NT2/D1 (cell line): ENCODE data around the gene RBSN.

Source experiments
- DNase-seq: peaks from one replicate; pipeline ENCODE4 v3.0.0-alpha.2; 2011; ENCODE audit warnings: low read depth, low spot score
- H3K27me3 ChIP-seq: 2 replicates; pipeline ENCODE4 v1.6.0; 2011; ENCODE audit warnings: mild to moderate bottlenecking; ENCODE audit not compliant: insufficient read length, insufficient read depth
- H3K36me3 ChIP-seq: 2 replicates; pipeline ENCODE4 v1.6.1; 2011; ENCODE audit warnings: mild to moderate bottlenecking, low read length, mixed read lengths; ENCODE audit not compliant: insufficient read depth, insufficient read length
- H3K4me1 ChIP-seq: 2 replicates; pipeline ENCODE4 v1.5.1; 2011; ENCODE audit not compliant: insufficient read depth, insufficient read length
- H3K4me3 ChIP-seq: 2 replicates; pipeline ENCODE4 v1.5.1; 2011; ENCODE audit warnings: low read depth; ENCODE audit not compliant: insufficient read length
- H3K9ac ChIP-seq: 2 replicates; pipeline ENCODE4 v1.6.0; 2011; ENCODE audit warnings: low read depth; ENCODE audit not compliant: insufficient read length
- H3K9me3 ChIP-seq: 2 replicates; pipeline ENCODE4 v1.5.1; 2011; ENCODE audit warnings: mild to moderate bottlenecking, low read length; ENCODE audit not compliant: insufficient read depth
- SUZ12 ChIP-seq: IDR thresholded peaks from 2 replicates; pipeline ENCODE4 v1.6.1; 2011; ENCODE audit not compliant: insufficient read length, insufficient read depth; ENCODE audit errors: extremely low read depth
- YY1 ChIP-seq: IDR thresholded peaks from 2 replicates; pipeline ENCODE4 v1.6.1; 2011; ENCODE audit not compliant: insufficient read length, insufficient read depth
- ZNF274 ChIP-seq: IDR thresholded peaks from 2 replicates; pipeline ENCODE4 v1.6.1; 2011; ENCODE audit warnings: mild to moderate bottlenecking, low read depth, low read length

Gene RBSN

DNA sequence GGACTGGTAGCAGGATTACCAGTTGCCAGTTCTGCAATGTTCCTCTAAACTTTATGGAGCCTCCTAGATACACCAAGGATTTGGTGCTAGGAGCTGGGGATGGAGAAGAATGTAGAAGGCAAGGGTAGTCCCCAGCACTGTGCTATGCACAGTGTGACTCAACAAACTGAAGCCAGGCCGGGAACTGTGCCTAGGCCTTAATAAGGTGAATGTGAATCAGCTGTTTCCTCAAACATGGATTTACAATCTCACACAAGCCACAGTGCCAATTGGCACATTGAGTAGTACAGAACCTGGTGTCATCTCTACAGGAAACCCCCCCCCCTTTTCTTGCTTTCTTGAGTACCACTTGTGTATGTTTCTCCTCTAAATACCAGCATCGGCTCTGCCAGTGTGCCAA, 66.3 kb downstream of the RBSN start:
- Histone ChIP-seq H3K9ac (no peak overlapping the region), H3K36me3 (peaks cover 78% of the 10 kb centered on the region), H3K9me3 (no peaks in the 10 kb centered on the region), H3K4me1 (no peaks in the 10 kb centered on the region), H3K4me3 (no peak overlapping the region), H3K27me3 (no peaks in the 10 kb centered on the region)
- TF ChIP-seq SUZ12: no peak
- no peak for TF ChIP-seq ZNF274
- no peak for TF ChIP-seq YY1
- DNase-seq: no peak

DNA sequence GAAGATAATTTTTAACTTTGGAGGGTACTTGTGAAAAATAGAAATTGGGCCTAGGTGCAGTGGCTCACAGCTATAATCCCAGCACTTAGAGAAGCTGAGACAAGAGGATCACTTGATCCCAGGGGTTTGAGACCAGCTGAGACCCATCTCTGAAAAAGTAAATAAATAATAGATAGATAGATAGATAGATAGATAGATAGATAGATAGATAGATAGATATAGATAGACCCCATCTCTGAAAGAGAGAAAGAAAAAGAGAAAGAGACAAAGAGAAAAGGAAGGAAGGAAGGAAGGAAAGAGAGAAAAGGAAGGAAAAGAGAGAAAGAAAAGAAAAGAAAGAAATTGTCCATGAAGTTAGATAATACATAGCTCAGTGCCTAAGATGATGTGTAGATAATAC, 69.3 kb downstream of the RBSN start:
- Histone ChIP-seq H3K4me3 (no peak overlapping the region), H3K4me1 (no peaks in the 10 kb centered on the region), H3K36me3 (peaks cover 70% of the 10 kb centered on the region), H3K27me3 (no peaks in the 10 kb centered on the region), H3K9me3 (no peaks in the 10 kb centered on the region), H3K9ac (no peak overlapping the region)
- no peak for DNase-seq
- TF ChIP-seq ZNF274 (no peak), SUZ12 (no peak), YY1 (no peak)

DNA sequence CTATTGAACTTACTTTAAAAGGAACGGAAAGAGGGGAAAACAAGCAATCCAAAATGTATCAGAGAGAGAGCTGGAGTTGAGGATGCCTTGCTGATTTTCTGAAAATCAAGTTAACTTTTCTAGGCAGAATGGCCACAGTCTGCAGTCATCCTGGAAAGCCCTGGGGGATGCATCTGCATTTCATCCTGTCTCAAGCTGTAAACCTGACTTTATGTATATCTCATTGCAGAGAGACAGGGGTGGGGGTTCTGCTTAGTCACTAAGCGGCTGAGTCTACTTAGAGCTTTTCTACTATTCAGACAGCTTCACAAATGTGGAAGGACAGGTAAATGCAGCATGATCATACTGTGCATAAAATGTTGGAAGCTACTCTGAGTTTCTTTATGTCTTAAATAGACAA, 75.2 kb downstream of the RBSN start:
- Histone ChIP-seq H3K36me3 (peaks cover 71% of the 10 kb centered on the region), H3K4me1 (no peaks in the 10 kb centered on the region), H3K9ac (no peak overlapping the region), H3K9me3 (no peaks in the 10 kb centered on the region), H3K4me3 (no peak overlapping the region), H3K27me3 (no peaks in the 10 kb centered on the region)
- no peak for DNase-seq
- TF ChIP-seq ZNF274 (no peak), SUZ12 (no peak), YY1 (no peak)

DNA sequence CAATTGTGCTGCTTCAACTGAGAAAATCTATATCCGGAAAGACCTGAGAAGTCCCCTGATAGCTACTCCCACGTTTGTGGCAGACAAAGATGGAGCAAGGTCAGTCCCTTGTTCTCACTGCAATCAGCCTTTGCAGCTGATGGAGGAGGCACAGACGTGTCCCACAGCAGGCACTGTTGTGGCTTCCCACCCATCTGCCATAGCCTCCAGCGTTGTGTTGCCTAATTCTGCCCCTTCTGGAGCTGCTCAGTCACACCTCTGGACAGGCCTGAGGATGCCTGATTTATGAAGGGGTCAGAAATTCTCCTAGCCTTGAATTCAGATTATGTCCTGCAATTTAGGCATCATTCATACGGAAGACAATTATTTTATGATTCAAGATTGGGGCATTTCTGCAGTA, 75.7 kb downstream of the RBSN start:
- no peak for DNase-seq
- TF ChIP-seq YY1 (no peak), SUZ12 (no peak), ZNF274 (no peak)
- H3K4me3 ChIP-seq: no peak overlapping the region
- H3K4me1 ChIP-seq: no peaks in the 10 kb centered on the region
- H3K27me3 ChIP-seq: no peaks in the 10 kb centered on the region
- no peaks in the 10 kb centered on the region for H3K9me3 ChIP-seq
- H3K36me3 ChIP-seq: peaks cover 67% of the 10 kb centered on the region
- no peak overlapping the region for H3K9ac ChIP-seq
